BJ (cell line): ENCODE results near the gene FUT2. TPM values are rescaled to one million over a fixed set of nuclear protein-coding genes. Genes with fewer than 3 reads are reported as not detected.
A peak's percentile ranks its signal among the peaks of the same experiment; 100 is the strongest.

Experiments used
- CTCF ChIA-PET: fragments of 350-600 bp; formaldehyde crosslinking; extraction: SDS; loops from one replicate; lab custom pipeline; 2021; ENCODE audit warnings: antibody characterized with exemption, inconsistent platforms; lab: Yijun Ruan, JAX
- POLR2A ChIA-PET: fragments of 300-600 bp; sonication (Branson Sonifier 250); formaldehyde crosslinking; extraction: SDS; loops from one replicate; lab custom pipeline; 2021; ENCODE audit warnings: antibody characterized with exemption; lab: Charles Lee
- DNase-seq: peaks from one replicate; pipeline ENCODE4 v3.0.0-alpha.2; 2011; ENCODE audit warnings: low read depth
- H3K27me3 ChIP-seq: 2 replicates; pipeline ENCODE4 v1.6.0; 2011; ENCODE audit warnings: low read length; ENCODE audit not compliant: control insufficient read depth, insufficient read depth
- H3K36me3 ChIP-seq: 2 replicates; pipeline ENCODE4 v1.5.1; 2011; ENCODE audit warnings: low read length; ENCODE audit not compliant: control insufficient read depth, insufficient read depth
- H3K4me3 ChIP-seq: 2 replicates; pipeline ENCODE4 v1.5.1; 2011; ENCODE audit warnings: low read depth, mild to moderate bottlenecking, control low read depth, low read length
- CTCF ChIP-seq: IDR thresholded peaks from 2 replicates; pipeline ENCODE4 v1.5.1; 2011; ENCODE audit warnings: low read depth, mild to moderate bottlenecking, control low read depth, inconsistent platforms, low read length, moderate library complexity; ENCODE audit not compliant: insufficient read depth
- polyA plus RNA-seq: library from polyadenylated mRNA; depleted of rRNA; stranded (reverse); fragments of >200 nt; gene quantifications from 2 replicates; pipeline ENCODE4 v1.2.3, GENCODE V29; 2011

Gene FUT2
- polyA plus RNA-seq, 1 experiment: not detected

GRCh38 chr19:48738557-48739403 lies 43.0 kb downstream of the FUT2 start:
- no peaks in the 10 kb centered on the region for H3K27me3 ChIP-seq
- POLR2A ChIA-PET: no interaction called here
- CTCF ChIA-PET: interaction anchor here (0.6 to 2.2 kb wide), 13 partner anchors 10 to 104 kb away, joined by 3 to 17 read pairs (median 3); partner anchors contain the start of genes CA11 and HSD17B14
- H3K36me3 ChIP-seq: no peaks in the 10 kb centered on the region
- H3K4me3 ChIP-seq: peak overlapping the region; percentile 44
- TF ChIP-seq CTCF: no peak
- peak; percentile 19 for DNase-seq

- no peaks in the 10 kb centered on the region for H3K36me3 ChIP-seq
- ChIA-PET POLR2A (no interaction called here), CTCF (interaction anchor here (0.9 to 2.2 kb wide), 8 partner anchors 13 to 103 kb away, joined by 3 to 17 read pairs (median 3); partner anchors contain the start of genes CA11 and HSD17B14)
- H3K27me3 ChIP-seq: no peaks in the 10 kb centered on the region
- no peak for TF ChIP-seq CTCF
- no peak for DNase-seq
- peak overlapping the region; percentile 44 for H3K4me3 ChIP-seq
These were observed 43.8 kb downstream of the FUT2 start for GRCh38 chr19:48739404-48740163.

GRCh38 chr19:48740164-48740972 lies 44.6 kb downstream of the FUT2 start, which contains the start of gene RASIP1:
Gene RASIP1 (minus strand): TSS chr19:48740610. CDS start chr19:48740282, 328 bp downstream.
- Histone ChIP-seq H3K4me3 (peak within 1 kb of the TSS; percentile 44), H3K27me3 (no peaks in the 10 kb centered on the region)
- CTCF ChIA-PET: interaction anchor here (1.1 to 2.2 kb wide), 2 partner anchors 65 to 96 kb away, joined by 3 to 17 read pairs; partner anchors contain the start of gene HSD17B14

GRCh38 chr19:48741129-48741999 lies 45.6 kb downstream of the FUT2 start:
- TF ChIP-seq CTCF: no peak
- Histone ChIP-seq H3K4me3 (no peak overlapping the region), H3K36me3 (no peaks in the 10 kb centered on the region), H3K27me3 (no peaks in the 10 kb centered on the region)
- ChIA-PET CTCF (no interaction called here), POLR2A (no interaction called here)
- DNase-seq: no peak

More at GRCh38 chr19:48740164-48740972, 44.6 kb downstream of the FUT2 start, which contains the start of gene RASIP1:
- no peak for DNase-seq
- no peaks in the 10 kb centered on the region for H3K36me3 ChIP-seq
- TF ChIP-seq CTCF: no peak
- POLR2A ChIA-PET: no interaction called here
